Neural crest cell (in vitro differentiated cells): ENCODE results near the gene SLC25A13. TPM values are rescaled to one million over a fixed set of nuclear protein-coding genes. Genes with fewer than 3 reads are reported as not detected.

Experiments
- DNase-seq: peaks from one replicate; pipeline ENCODE4 v3.0.0; 2021; ENCODE audit warnings: low read depth, mixed read lengths, low spot score
- H3K27ac Mint-ChIP-seq: one replicate; pipeline ENCODE4 v1.8.0; 2021; ENCODE audit warnings: mild to moderate bottlenecking, mixed read lengths; ENCODE audit not compliant: unreplicated experiment
- H3K27me3 Mint-ChIP-seq: 2 replicates; pipeline ENCODE4 v1.8.0; 2021; ENCODE audit warnings: low read depth, mild to moderate bottlenecking, mixed read lengths
- H3K36me3 Mint-ChIP-seq: 2 replicates; pipeline ENCODE4 v1.8.0; 2021; ENCODE audit warnings: low read depth, mild to moderate bottlenecking, mixed read lengths
- H3K4me1 Mint-ChIP-seq: 2 replicates; pipeline ENCODE4 v1.8.0; 2021; ENCODE audit warnings: mixed read lengths
- H3K4me3 Mint-ChIP-seq: one replicate; pipeline ENCODE4 v1.8.0; 2021; ENCODE audit warnings: mild to moderate bottlenecking, mixed read lengths
- H3K9me3 Mint-ChIP-seq: 2 replicates; pipeline ENCODE4 v1.8.0; 2021; ENCODE audit warnings: mixed read lengths
- total RNA-seq: library from RNA; stranded (reverse); gene quantifications from 2 replicates; pipeline ENCODE4 v1.2.1, GENCODE V29; 2021
- TF ChIP-seq, protein P1 (sequence below): fragments of 200-600 bp; sonication (generic); conservative IDR thresholded peaks from 2 replicates; pipeline ENCODE4 v1.5.0; 2021; ENCODE audit warnings: antibody characterized with exemption, mild to moderate bottlenecking

The SLC25A13 gene
- total RNA-seq, 1 donor from 2014 or later: 68.3 TPM

DNA sequence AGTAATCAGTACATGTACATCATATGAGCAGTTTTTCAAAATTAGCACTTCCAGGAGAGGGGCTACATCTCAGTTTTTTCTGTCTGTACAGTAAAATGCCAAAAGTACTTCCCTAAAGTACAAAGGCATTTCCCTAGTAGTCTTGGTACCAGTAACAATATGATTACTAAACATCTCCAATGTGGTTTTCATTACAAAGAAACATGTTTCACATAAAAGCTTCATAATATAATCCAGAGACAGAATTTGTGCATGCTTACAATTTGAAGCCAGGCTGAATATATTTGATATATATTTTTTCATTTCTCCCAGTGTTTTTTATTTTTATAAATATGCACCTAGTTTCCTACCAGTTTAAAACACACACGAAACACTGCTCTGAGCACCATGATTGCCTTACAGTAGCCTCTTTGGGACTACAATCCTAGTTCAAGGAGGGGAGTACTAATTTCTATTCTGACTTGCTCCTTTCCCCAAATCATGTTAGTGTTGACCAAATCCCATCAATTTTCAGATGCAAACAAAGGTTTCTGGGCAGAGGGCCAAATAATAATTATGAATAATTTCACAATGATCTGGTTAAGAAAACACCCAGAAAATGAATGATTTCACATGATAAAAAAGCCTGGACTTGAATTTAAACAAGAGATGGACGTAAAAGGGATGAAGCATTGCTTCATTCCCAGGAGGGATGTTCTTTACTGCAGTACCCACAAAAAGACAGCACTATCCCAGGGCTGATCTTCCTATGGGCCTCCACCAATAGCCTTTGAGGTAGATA, 201.3 kb downstream of the SLC25A13 start:
- TF ChIP-seq, protein P1, sequence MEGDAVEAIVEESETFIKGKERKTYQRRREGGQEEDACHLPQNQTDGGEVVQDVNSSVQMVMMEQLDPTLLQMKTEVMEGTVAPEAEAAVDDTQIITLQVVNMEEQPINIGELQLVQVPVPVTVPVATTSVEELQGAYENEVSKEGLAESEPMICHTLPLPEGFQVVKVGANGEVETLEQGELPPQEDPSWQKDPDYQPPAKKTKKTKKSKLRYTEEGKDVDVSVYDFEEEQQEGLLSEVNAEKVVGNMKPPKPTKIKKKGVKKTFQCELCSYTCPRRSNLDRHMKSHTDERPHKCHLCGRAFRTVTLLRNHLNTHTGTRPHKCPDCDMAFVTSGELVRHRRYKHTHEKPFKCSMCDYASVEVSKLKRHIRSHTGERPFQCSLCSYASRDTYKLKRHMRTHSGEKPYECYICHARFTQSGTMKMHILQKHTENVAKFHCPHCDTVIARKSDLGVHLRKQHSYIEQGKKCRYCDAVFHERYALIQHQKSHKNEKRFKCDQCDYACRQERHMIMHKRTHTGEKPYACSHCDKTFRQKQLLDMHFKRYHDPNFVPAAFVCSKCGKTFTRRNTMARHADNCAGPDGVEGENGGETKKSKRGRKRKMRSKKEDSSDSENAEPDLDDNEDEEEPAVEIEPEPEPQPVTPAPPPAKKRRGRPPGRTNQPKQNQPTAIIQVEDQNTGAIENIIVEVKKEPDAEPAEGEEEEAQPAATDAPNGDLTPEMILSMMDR: no peak
- DNase-seq: no peak
- Mint-ChIP-seq H3K36me3 (peaks cover 6% of the 10 kb centered on the region), H3K4me1 (peaks cover 6% of the 10 kb centered on the region), H3K4me3 (no peak overlapping the region), H3K27ac (no peak overlapping the region), H3K9me3 (no peaks in the 10 kb centered on the region), H3K27me3 (no peaks in the 10 kb centered on the region)

DNA sequence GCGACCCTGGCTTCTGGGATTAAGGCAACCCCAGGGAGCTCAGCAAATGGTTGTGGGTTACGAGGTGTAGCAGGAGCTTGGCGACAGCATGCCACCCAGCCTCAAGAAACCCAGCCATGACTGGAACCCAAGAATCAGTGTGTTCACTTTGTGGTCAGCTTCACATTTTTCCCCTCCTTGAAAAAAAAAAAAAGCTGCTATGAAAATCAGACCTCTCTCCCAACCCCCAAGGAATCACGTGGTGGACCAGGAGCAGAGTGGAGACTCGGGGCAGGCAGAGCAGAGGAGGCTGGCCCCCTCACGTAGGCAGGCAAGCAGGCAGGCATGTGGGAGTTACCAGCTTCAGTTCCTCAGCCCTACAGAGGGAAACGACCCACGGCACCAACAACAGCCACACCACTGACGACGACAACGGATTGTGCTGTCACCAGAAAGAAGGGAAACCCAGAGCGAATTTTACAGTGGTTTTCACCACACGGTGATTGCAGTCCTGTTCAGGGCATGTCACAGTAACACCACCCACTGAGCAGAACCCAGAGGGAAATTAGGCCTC, 203.4 kb downstream of the SLC25A13 start:
- DNase-seq: no peak
- H3K9me3 Mint-ChIP-seq: no peaks in the 10 kb centered on the region
- TF ChIP-seq, protein P1: no peak
- no peak overlapping the region for H3K4me3 Mint-ChIP-seq
- H3K36me3 Mint-ChIP-seq: peaks cover 6% of the 10 kb centered on the region
- no peak overlapping the region for H3K27ac Mint-ChIP-seq
- H3K4me1 Mint-ChIP-seq: peaks cover 6% of the 10 kb centered on the region
- H3K27me3 Mint-ChIP-seq: no peaks in the 10 kb centered on the region

DNA sequence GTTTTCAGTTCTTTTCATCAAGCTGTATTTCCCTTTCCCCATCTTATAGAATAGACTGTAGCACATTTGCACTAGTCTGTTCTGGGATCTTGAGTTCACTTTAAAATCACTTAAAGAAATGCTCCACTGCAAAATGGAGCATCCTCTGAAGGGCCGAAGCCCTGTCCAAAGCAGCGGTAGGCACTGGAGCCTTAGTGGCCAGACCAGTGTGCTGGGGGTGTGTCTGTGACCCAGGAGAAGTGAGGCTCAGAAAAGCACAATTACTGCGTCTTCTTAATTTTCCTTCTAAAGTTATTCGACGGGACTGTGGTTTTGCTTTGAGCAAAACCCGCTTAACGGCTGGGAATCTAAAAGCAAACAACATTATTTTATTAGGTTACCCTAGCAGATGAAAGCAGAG, 205.7 kb downstream of the SLC25A13 start:
- H3K4me3 Mint-ChIP-seq: no peak overlapping the region

DNA sequence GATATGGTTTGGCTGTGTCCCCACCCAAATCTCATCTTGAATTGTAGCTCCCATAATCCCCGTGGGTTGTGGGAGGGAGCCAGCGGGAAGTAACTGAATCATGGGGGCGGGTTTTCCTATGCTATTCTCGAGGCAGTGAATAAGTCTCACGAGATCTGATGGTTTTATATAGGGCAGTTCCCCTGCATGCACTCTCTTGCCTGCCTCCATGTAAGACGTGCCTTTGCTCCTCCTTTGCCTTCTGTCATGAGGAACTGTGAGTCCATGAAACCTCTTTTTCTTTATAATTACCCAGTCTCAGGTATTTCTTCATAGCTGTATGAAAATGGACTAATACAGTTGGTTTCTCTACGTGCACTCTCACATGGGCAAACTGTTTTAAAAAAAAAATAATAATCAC, 207.7 kb downstream of the SLC25A13 start:
- H3K4me3 Mint-ChIP-seq: no peak overlapping the region
- no peak for DNase-seq
- no peaks in the 10 kb centered on the region for H3K36me3 Mint-ChIP-seq
- peaks cover 7% of the 10 kb centered on the region for H3K9me3 Mint-ChIP-seq
- no peaks in the 10 kb centered on the region for H3K27me3 Mint-ChIP-seq
- peaks cover 6% of the 10 kb centered on the region for H3K4me1 Mint-ChIP-seq
- H3K27ac Mint-ChIP-seq: no peak overlapping the region
- TF ChIP-seq, protein P1: no peak

More for the DNA sequence above, 205.7 kb downstream of the SLC25A13 start:
- DNase-seq: no peak
- H3K4me1 Mint-ChIP-seq: peaks cover 6% of the 10 kb centered on the region
- H3K9me3 Mint-ChIP-seq: peaks cover 1% of the 10 kb centered on the region
- H3K27me3 Mint-ChIP-seq: no peaks in the 10 kb centered on the region
- peaks cover 4% of the 10 kb centered on the region for H3K36me3 Mint-ChIP-seq
- no peak overlapping the region for H3K27ac Mint-ChIP-seq
- TF ChIP-seq, protein P1: no peak

DNA sequence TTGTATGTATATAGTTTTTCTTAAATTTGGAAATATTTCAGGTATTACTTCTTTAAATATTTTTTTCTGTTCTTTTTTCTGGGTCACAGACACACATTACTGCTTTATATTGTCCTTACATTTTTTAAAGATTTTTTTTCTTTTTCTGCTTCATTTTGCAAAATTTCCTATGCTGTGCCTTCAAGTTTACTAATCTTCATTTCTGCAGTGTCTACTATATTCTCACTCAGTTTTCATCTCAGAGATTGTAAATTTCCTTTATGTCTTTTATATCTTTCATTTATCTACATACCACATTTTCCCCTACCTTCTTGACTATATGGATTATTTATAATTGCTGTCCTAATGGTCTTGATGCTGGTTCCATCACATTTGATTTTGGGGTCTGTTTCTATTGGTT, 210.5 kb downstream of the SLC25A13 start:
- Mint-ChIP-seq H3K27ac (no peak overlapping the region), H3K4me1 (no peaks in the 10 kb centered on the region), H3K27me3 (no peaks in the 10 kb centered on the region), H3K4me3 (no peak overlapping the region), H3K9me3 (peaks cover 7% of the 10 kb centered on the region), H3K36me3 (no peaks in the 10 kb centered on the region)
- no peak for DNase-seq
- TF ChIP-seq, protein P1: no peak
